H1 (cell line): Measurements from ENCODE around the gene GRIA4. TPM values are rescaled to one million over a fixed set of nuclear protein-coding genes. Genes with fewer than 3 reads are reported as not detected.

Experiments
- BACH1 ChIP-seq: IDR thresholded peaks from 2 replicates; pipeline ENCODE4 v1.6.1; 2012; ENCODE audit warnings: low read length, improper control_type of control experiment
- CBX8 ChIP-seq: fragments of 300-800, 300-1000 bp; sonication (generic); IDR thresholded peaks from 2 replicates; pipeline ENCODE4 v1.7.1; 2016; ENCODE audit warnings: low read depth, low read length, borderline replicate concordance
- GABPA ChIP-seq: IDR thresholded peaks from 2 replicates; pipeline ENCODE4 v1.6.1; 2011; ENCODE audit warnings: mild to moderate bottlenecking, low read length, moderate library complexity, borderline replicate concordance; ENCODE audit not compliant: insufficient read depth
- HDAC2 ChIP-seq, 2 experiments: fragments of 300-600 bp in 1 of 2; sonication (generic) in 1 of 2; IDR thresholded peaks; 2 replicates each; pipeline ENCODE4 v1.6.1; 2011 to 2012; ENCODE audit warnings: low read depth in 2 of 2, low read length in 2 of 2, mild to moderate bottlenecking in 2 of 2, moderate library complexity in 2 of 2, borderline replicate concordance in 1 of 2, inconsistent platforms in 1 of 2
- PHF8 ChIP-seq: fragments of 200-600 bp; sonication (generic); conservative IDR thresholded peaks from 2 replicates; pipeline ENCODE4 v1.7.1; 2012; ENCODE audit warnings: low read depth, mild to moderate bottlenecking, inconsistent platforms, low read length, moderate library complexity
- RBBP5 ChIP-seq: IDR thresholded peaks from 2 replicates; pipeline ENCODE4 v1.7.1; 2012; ENCODE audit warnings: low read depth, mild to moderate bottlenecking, inconsistent platforms, low read length, moderate library complexity, borderline replicate concordance
- SIN3A ChIP-seq, 2 experiments: IDR thresholded peaks in 1 of 2; conservative IDR thresholded peaks in 1 of 2; 2 replicates each; pipeline ENCODE4 v1.6.1; 2011 to 2012; ENCODE audit warnings: low read length in 2 of 2, improper control_type of control experiment in 1 of 2, low read depth in 1 of 2, mild to moderate bottlenecking in 1 of 2
- TBP ChIP-seq: IDR thresholded peaks from 2 replicates; pipeline ENCODE4 v1.6.1; 2011; ENCODE audit warnings: low read depth, low read length, improper control_type of control experiment
- polyA plus RNA-seq, 7 experiments: library from polyadenylated mRNA; depleted of rRNA in 3 of 7; stranded (reverse) in 5 of 7; unstranded in 2 of 7; fragments of >200 nt in 5 of 7; fragments of 200-250 nt in 2 of 7; gene quantifications; 1 replicate in 5 of 7; 2 replicates in 1 of 7; 4 replicates in 1 of 7; pipeline versions ENCODE4 v1.2.1 to v1.2.3, GENCODE V29; 2011 to 2013; ENCODE audit warnings: missing spikeins in 2 of 7, mixed read lengths in 2 of 7
- total RNA-seq: library from RNA; stranded (reverse); fragmentation: NEBNext Ultra II Directional; extraction: Animal tissue kit (Norgen Biotek cat#: 25700); gene quantifications from 2 replicates; pipeline ENCODE4 v1.2.1, GENCODE V29; 2021

GRIA4 gene
- total and polyA plus RNA-seq, 2 of the 8 experiments (the other 6 are each of a cell fraction or from before 2014, with no cell fraction given), result 12.5 to 21.8 TPM

GRCh38 chr11:106017093-106017492 is 407.2 kb downstream of the GRIA4 start (continued):
- TF ChIP-seq PHF8 (no peak), SIN3A (conservative IDR thresholded peaks at IDR 0.05 in 1 of 2, IDR thresholded peaks at IDR 0.05 in 1 of 2; ENCODE audit: low read depth in 1 of 2, low read length in 2 of 2) (no peak), TBP (no peak), GABPA (no peak), CBX8 (no peak), HDAC2 (IDR thresholded peaks at IDR 0.05; ENCODE audit: borderline replicate concordance in 1 of 2, low read depth in 2 of 2, low read length in 2 of 2) (no peak), BACH1 (no peak), RBBP5 (no peak)
